Neural cell (in vitro differentiated cells): Measurements from ENCODE around the gene PSD2. TPM values are rescaled to one million over a fixed set of nuclear protein-coding genes. Genes with fewer than 3 reads are reported as not detected.

ENCODE experiments used
- H2AFZ ChIP-seq: fragments of 200-600, 300-800 bp; sonication (generic), shearing (Covaris generic); 2 replicates; pipeline ENCODE4 v1.6.0; 2014; ENCODE audit warnings: low read depth, mild to moderate bottlenecking, antibody characterized with exemption, low read length, moderate library complexity
- H3F3A ChIP-seq: fragments of 200-600 bp; shearing (Covaris generic); 2 replicates; pipeline ENCODE4 v1.6.1; 2016; ENCODE audit warnings: mild to moderate bottlenecking, moderate library complexity, mixed read lengths, antibody characterized with exemption, low read length; ENCODE audit not compliant: insufficient read depth, poor library complexity, severe bottlenecking
- H3K27ac ChIP-seq: fragments of 200-600, 300-800 bp; sonication (generic), shearing (Covaris generic); 2 replicates; pipeline ENCODE4 v1.5.1; 2014; ENCODE audit warnings: mild to moderate bottlenecking, low read length, moderate library complexity
- H3K27me3 ChIP-seq: fragments of 300-800, 200-600 bp; sonication (generic), shearing (Covaris generic); 2 replicates; pipeline ENCODE4 v1.6.0; 2014; ENCODE audit warnings: mild to moderate bottlenecking, low read depth, low read length, moderate library complexity; ENCODE audit not compliant: insufficient read depth
- H3K36me3 ChIP-seq: fragments of 300-800, 200-600 bp; sonication (generic), shearing (Covaris generic); 2 replicates; pipeline ENCODE4 v1.5.1; 2014; ENCODE audit warnings: mild to moderate bottlenecking, antibody characterized with exemption, low read length, moderate library complexity; ENCODE audit not compliant: insufficient read depth
- H3K4me2 ChIP-seq: fragments of 300-800, 200-600 bp; sonication (generic), shearing (Covaris generic); 2 replicates; pipeline ENCODE4 v1.6.0; 2014; ENCODE audit warnings: mild to moderate bottlenecking, low read length
- H3K4me3 ChIP-seq: fragments of 300-800, 200-600 bp; sonication (generic), shearing (Covaris generic); 2 replicates; pipeline ENCODE4 v1.5.1; 2014; ENCODE audit warnings: mild to moderate bottlenecking, low read length, moderate library complexity
- H3K79me2 ChIP-seq: fragments of 200-600 bp; shearing (Covaris generic); replicated peaks from 2 replicates; pipeline ENCODE4 v1.6.0; 2014; ENCODE audit warnings: mild to moderate bottlenecking, low read length, moderate library complexity; ENCODE audit not compliant: insufficient read depth
- H3K9ac ChIP-seq: fragments of 300-800, 200-600 bp; sonication (generic), shearing (Covaris generic); 2 replicates; pipeline ENCODE4 v1.6.1; 2016; ENCODE audit warnings: mild to moderate bottlenecking, low read length, mixed read lengths
- H3K9me2 ChIP-seq: fragments of 200-600 bp; shearing (Covaris generic); 2 replicates; pipeline ENCODE4 v1.6.1; 2016; ENCODE audit warnings: mild to moderate bottlenecking, low read length, mixed read lengths; ENCODE audit not compliant: insufficient read depth
- H3K9me3 ChIP-seq: fragments of 200-600, 300-800 bp; sonication (generic), shearing (Covaris generic); 2 replicates; pipeline ENCODE4 v1.6.1; 2016; ENCODE audit warnings: mild to moderate bottlenecking, mixed run types, low read length, moderate library complexity, mixed read lengths
- H4K20me1 ChIP-seq: fragments of 200-600 bp; shearing (Covaris generic); 2 replicates; pipeline ENCODE4 v1.6.1; 2016; ENCODE audit warnings: mild to moderate bottlenecking, mixed run types; ENCODE audit not compliant: insufficient read depth
- EP300 ChIP-seq: fragments of 450-650 bp; conservative IDR thresholded peaks from 2 replicates; pipeline ENCODE4 v1.6.1; 2014; ENCODE audit warnings: antibody characterized with exemption, mild to moderate bottlenecking, moderate library complexity; ENCODE audit not compliant: poor library complexity, severe bottlenecking
- EZH2 ChIP-seq: fragments of 200-600, 300-800 bp; shearing (Covaris generic), sonication (generic); IDR thresholded peaks from 2 replicates; pipeline ENCODE4 v1.6.1; 2014; ENCODE audit warnings: antibody characterized with exemption, low read length, borderline replicate concordance, mild to moderate bottlenecking; ENCODE audit not compliant: insufficient read depth, poor library complexity, severe bottlenecking
- MXI1 ChIP-seq: fragments of 450-650 bp; conservative IDR thresholded peaks from 2 replicates; pipeline ENCODE4 v1.6.1; 2014; ENCODE audit warnings: antibody characterized with exemption, mild to moderate bottlenecking; ENCODE audit not compliant: poor library complexity, severe bottlenecking
- POLR2AphosphoS5 ChIP-seq: IDR thresholded peaks from 2 replicates; pipeline ENCODE4 v1.6.1; 2012
- RAD21 ChIP-seq: fragments of 450-650 bp; conservative IDR thresholded peaks from 2 replicates; pipeline ENCODE4 v1.6.1; 2014; ENCODE audit warnings: antibody characterized with exemption, mild to moderate bottlenecking, moderate library complexity
- SMC3 ChIP-seq: fragments of 450-650 bp; conservative IDR thresholded peaks from 2 replicates; pipeline ENCODE4 v1.6.1; 2014; ENCODE audit warnings: antibody characterized with exemption, mild to moderate bottlenecking, moderate library complexity; ENCODE audit not compliant: poor library complexity
- TAF1 ChIP-seq: IDR thresholded peaks from 2 replicates; pipeline ENCODE4 v1.6.1; 2012; ENCODE audit warnings: low read depth
- polyA plus RNA-seq: library from polyadenylated mRNA; depleted of rRNA; stranded (reverse); fragments of >200 nt; gene quantifications from 2 replicates; pipeline ENCODE4 v1.2.3, GENCODE V29; 2014
- TF ChIP-seq, protein P1 (sequence below): IDR thresholded peaks from 2 replicates; pipeline ENCODE4 v1.6.1; 2012; ENCODE audit warnings: borderline replicate concordance
- TF ChIP-seq, protein P2 (sequence below): fragments of 450-650 bp; IDR thresholded peaks from 2 replicates; pipeline ENCODE4 v1.5.1; 2014; ENCODE audit warnings: antibody characterized with exemption, mild to moderate bottlenecking, moderate library complexity; ENCODE audit not compliant: poor library complexity, severe bottlenecking

The PSD2 gene
- polyA plus RNA-seq, 1 donor from 2014 or later = 33.4 TPM

DNA sequence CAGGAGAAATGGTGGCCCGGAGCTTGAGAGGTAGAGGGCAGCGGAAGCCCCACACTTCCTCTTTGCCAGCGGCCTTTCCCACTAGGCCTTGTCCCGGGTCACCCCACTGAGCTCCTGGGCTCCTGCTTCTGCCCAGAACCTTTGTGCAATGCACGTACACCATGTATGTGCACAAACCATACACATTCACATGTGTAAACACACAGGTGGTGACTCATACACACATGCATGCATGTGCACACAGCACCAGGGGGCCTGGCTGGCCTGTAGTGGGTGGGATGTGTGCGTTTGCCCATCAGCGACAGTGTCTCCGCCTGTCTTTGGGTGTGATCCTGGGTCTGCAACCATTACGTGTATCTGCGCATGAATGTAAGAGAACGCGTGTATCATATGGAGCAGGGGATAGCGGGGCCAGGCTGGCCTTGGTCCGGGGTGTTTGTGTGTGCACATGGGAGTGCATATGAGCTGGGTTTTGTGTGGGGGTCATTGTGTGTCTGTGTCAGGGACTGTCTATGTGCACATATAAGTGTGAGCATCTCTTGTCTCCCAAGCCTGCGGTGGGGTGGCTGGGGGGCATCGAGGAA lies 43.7 kb downstream of the PSD2 start:
- Histone ChIP-seq H3K9me2 (no peaks in the 10 kb centered on the region), H2AFZ (no peak overlapping the region), H3K9ac (no peak overlapping the region), H4K20me1 (no peaks in the 10 kb centered on the region), H3K79me2 (no peaks in the 10 kb centered on the region), H3K4me2 (no peak overlapping the region), H3K36me3 (peaks cover 6% of the 10 kb centered on the region), H3K9me3 (no peaks in the 10 kb centered on the region), H3K27me3 (no peaks in the 10 kb centered on the region), H3K4me3 (no peak overlapping the region), H3F3A (no peaks in the 10 kb centered on the region), H3K27ac (no peak overlapping the region)
- TF ChIP-seq EP300 = no peak
- no peak for TF ChIP-seq EZH2
- TF ChIP-seq, protein P1, sequence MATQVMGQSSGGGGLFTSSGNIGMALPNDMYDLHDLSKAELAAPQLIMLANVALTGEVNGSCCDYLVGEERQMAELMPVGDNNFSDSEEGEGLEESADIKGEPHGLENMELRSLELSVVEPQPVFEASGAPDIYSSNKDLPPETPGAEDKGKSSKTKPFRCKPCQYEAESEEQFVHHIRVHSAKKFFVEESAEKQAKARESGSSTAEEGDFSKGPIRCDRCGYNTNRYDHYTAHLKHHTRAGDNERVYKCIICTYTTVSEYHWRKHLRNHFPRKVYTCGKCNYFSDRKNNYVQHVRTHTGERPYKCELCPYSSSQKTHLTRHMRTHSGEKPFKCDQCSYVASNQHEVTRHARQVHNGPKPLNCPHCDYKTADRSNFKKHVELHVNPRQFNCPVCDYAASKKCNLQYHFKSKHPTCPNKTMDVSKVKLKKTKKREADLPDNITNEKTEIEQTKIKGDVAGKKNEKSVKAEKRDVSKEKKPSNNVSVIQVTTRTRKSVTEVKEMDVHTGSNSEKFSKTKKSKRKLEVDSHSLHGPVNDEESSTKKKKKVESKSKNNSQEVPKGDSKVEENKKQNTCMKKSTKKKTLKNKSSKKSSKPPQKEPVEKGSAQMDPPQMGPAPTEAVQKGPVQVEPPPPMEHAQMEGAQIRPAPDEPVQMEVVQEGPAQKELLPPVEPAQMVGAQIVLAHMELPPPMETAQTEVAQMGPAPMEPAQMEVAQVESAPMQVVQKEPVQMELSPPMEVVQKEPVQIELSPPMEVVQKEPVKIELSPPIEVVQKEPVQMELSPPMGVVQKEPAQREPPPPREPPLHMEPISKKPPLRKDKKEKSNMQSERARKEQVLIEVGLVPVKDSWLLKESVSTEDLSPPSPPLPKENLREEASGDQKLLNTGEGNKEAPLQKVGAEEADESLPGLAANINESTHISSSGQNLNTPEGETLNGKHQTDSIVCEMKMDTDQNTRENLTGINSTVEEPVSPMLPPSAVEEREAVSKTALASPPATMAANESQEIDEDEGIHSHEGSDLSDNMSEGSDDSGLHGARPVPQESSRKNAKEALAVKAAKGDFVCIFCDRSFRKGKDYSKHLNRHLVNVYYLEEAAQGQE = no peak
- TF ChIP-seq SMC3 = no peak
- no peak for TF ChIP-seq TAF1
- TF ChIP-seq RAD21 = no peak
- TF ChIP-seq, protein P2, sequence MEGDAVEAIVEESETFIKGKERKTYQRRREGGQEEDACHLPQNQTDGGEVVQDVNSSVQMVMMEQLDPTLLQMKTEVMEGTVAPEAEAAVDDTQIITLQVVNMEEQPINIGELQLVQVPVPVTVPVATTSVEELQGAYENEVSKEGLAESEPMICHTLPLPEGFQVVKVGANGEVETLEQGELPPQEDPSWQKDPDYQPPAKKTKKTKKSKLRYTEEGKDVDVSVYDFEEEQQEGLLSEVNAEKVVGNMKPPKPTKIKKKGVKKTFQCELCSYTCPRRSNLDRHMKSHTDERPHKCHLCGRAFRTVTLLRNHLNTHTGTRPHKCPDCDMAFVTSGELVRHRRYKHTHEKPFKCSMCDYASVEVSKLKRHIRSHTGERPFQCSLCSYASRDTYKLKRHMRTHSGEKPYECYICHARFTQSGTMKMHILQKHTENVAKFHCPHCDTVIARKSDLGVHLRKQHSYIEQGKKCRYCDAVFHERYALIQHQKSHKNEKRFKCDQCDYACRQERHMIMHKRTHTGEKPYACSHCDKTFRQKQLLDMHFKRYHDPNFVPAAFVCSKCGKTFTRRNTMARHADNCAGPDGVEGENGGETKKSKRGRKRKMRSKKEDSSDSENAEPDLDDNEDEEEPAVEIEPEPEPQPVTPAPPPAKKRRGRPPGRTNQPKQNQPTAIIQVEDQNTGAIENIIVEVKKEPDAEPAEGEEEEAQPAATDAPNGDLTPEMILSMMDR = no peak
- no peak for TF ChIP-seq POLR2AphosphoS5
- no peak for TF ChIP-seq MXI1

DNA sequence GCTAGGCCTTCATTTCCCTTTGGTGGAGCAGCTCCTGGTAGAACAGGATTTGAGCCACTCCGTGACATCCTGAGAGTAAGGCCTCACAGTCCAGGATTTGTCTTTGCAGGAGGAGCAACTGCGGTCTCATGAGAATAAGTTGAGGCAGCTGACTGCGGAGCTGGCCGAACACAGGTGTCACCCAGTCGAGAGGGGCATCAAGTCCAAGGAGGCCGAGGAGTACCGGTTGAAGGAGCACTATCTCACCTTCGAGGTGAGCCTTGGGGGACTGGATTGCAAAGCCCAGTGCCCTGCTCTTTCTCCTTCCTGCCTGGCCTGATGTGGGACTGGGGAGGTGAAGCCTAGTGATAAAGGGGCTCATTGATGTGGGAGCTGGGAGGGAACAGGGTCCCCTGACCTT lies 44.3 kb downstream of the PSD2 start:
- no peak overlapping the region for H3K4me3 ChIP-seq
- H3K79me2 ChIP-seq = no peaks in the 10 kb centered on the region
- TF ChIP-seq MXI1 (no peak), POLR2AphosphoS5 (no peak), EP300 (no peak), EZH2 (no peak), SMC3 (no peak), RAD21 (no peak), TAF1 (no peak)
- TF ChIP-seq, protein P2 = no peak
- TF ChIP-seq, protein P1 = no peak
- no peaks in the 10 kb centered on the region for H3K9me2 ChIP-seq
- H3K4me2 ChIP-seq = no peak overlapping the region
- H3K36me3 ChIP-seq = peaks cover 9% of the 10 kb centered on the region
- H3K27ac ChIP-seq = no peak overlapping the region
- H3K9ac ChIP-seq = no peak overlapping the region
- no peaks in the 10 kb centered on the region for H3K27me3 ChIP-seq
- H3F3A ChIP-seq = no peaks in the 10 kb centered on the region
- H3K9me3 ChIP-seq = no peaks in the 10 kb centered on the region
- no peaks in the 10 kb centered on the region for H4K20me1 ChIP-seq
- H2AFZ ChIP-seq = no peak overlapping the region
